Gastrocnemius medialis (tissue), 4 donors: ENCODE measurements around the gene ARHGAP19. TPM values are rescaled to one million over a fixed set of nuclear protein-coding genes. Genes with fewer than 3 reads are reported as not detected.

ENCODE experiments used
- ATAC-seq, 2 donors: fragments of 150-250 bp; one replicate each; pipeline ENCODE4 v1.9.1; 2016
- DNase-seq, 2 donors: peaks; one replicate each; pipeline ENCODE4 v3.0.0-alpha.2; 2019
- H3K27ac ChIP-seq, 4 donors: fragments of 200-600 bp; sonication (generic); 1 replicate in 1 of 4; 2 replicates in 3 of 4; pipeline ENCODE4 v1.5.1; 2016 to 2018; ENCODE audit warnings: mild to moderate bottlenecking in 2 of 4, moderate library complexity in 1 of 4
- H3K27me3 ChIP-seq, 3 donors: fragments of 200-600 bp; sonication (generic) in 2 of 3; 1 replicate in 1 of 3; 2 replicates in 2 of 3; pipeline versions ENCODE4 v1.5.1 to v1.6.0; 2016 to 2019; ENCODE audit warnings: mild to moderate bottlenecking in 1 of 3, moderate library complexity in 1 of 3
- H3K36me3 ChIP-seq, 2 donors: fragments of 200-600 bp; sonication (generic) in 1 of 2; one replicate each; pipeline ENCODE4 v1.5.1; 2017 to 2018
- H3K4me1 ChIP-seq, 2 donors: fragments of 200-600 bp; sonication (generic) in 1 of 2; one replicate each; pipeline ENCODE4 v1.5.1; 2016 to 2017; ENCODE audit warnings: mild to moderate bottlenecking in 2 of 2
- H3K4me3 ChIP-seq, 4 donors: fragments of 200-600 bp; sonication (generic) in 3 of 4; 1 replicate in 1 of 4; 2 replicates in 3 of 4; pipeline ENCODE4 v1.5.1; 2016 to 2019; ENCODE audit warnings: mild to moderate bottlenecking in 2 of 4
- H3K9me3 ChIP-seq, 3 donors: fragments of 200-600 bp; sonication (generic) in 2 of 3; 1 replicate in 1 of 3; 2 replicates in 2 of 3; pipeline ENCODE4 v1.5.1; 2016 to 2019
- CTCF ChIP-seq, 5 experiments: fragments of 450-650 bp in 3 of 5; fragments of 200-600 bp in 2 of 5; sonication (generic) in 2 of 5; IDR thresholded peaks in 4 of 5; conservative IDR thresholded peaks in 1 of 5; 1 replicate in 4 of 5; 2 replicates in 1 of 5; pipeline ENCODE4 v1.5.1; 2016 to 2019; ENCODE audit warnings: antibody characterized with exemption in 5 of 5, mild to moderate bottlenecking in 3 of 5, moderate library complexity in 3 of 5
- POLR2A ChIP-seq, 2 donors: fragments of 450-650 bp; IDR thresholded peaks; one replicate each; pipeline ENCODE4 v1.6.1; 2017; ENCODE audit warnings: antibody characterized with exemption in 2 of 2, mild to moderate bottlenecking in 2 of 2, moderate library complexity in 2 of 2
- in situ Hi-C, 4 donors: fragments of 200-750 bp; cut with MboI; loops; one replicate each; pipeline versions ENCODE4 v1.15.0 to v1.8.0; 2017; ENCODE audit warnings: low sequenced_read_pairs in 4 of 4
- intact Hi-C: fragments of 100-400 bp; cut with DNase I; formaldehyde crosslinking; loops from one replicate; pipeline ENCODE4 v1.15.1; 2023; ENCODE audit warnings: low total_unique reads
- total RNA-seq, 4 donors: library from RNA; depleted of rRNA; stranded (reverse); fragments of >200 nt; gene quantifications; one replicate each; pipeline versions ENCODE4 v1.1.0 to v1.2.3, GENCODE V29; 2016

ARHGAP19 gene
- total RNA-seq, 4 donors from 2014 or later, result 1.7 to 12.3 (median 2.4) TPM

GRCh38 chr10:97333601-97334369 lies 41.3 kb upstream of the ARHGAP19 start:
- intact Hi-C loops, result loop anchor here (1.0 to 10.0 kb wide), 5 partner anchors 14 to 499 kb away; partner anchors contain the start of genes ARHGAP19, FRAT1, LCOR and RRP12
- Histone ChIP-seq H3K36me3 (no peaks in the 10 kb centered on the region), H3K27me3 (no peaks in the 10 kb centered on the region), H3K4me1 (peaks cover 36 to 43% of the 10 kb centered on the region in 2 donors), H3K4me3 (peak overlapping the region; percentile 72 to 100 (median 88)), H3K27ac (peak overlapping the region; percentile 83 to 98 (median 90)), H3K9me3 (no peaks in the 10 kb centered on the region)
- TF ChIP-seq POLR2A (IDR thresholded peaks at IDR 0.05) (no peak), CTCF (IDR thresholded peaks at IDR 0.05 in 4 of 5, conservative IDR thresholded peaks at IDR 0.05 in 1 of 5) (no peak)
- DNase-seq (peak; percentile 13 to 30), ATAC-seq (peak; percentile 20 to 23)
- in situ Hi-C loops, result loop anchor here in 1 of 4 donors (10.0 kb wide), 1 partner anchor 49 kb away; no protein-coding TSS in a partner anchor

- no peak for TF ChIP-seq POLR2A (IDR thresholded peaks at IDR 0.05)
- intact Hi-C loops (loop anchor here (1.0 to 10.0 kb wide), 4 partner anchors 14 to 498 kb away; partner anchors contain the start of genes ARHGAP19, FRAT1 and LCOR), in situ Hi-C loops (loop anchor here in 1 of 4 donors (10.0 kb wide), 1 partner anchor 48 kb away; no protein-coding TSS in a partner anchor)
- Histone ChIP-seq H3K9me3 (no peaks in the 10 kb centered on the region), H3K4me3 (peak overlapping the region; percentile 70 to 95 (median 74)), H3K27me3 (no peaks in the 10 kb centered on the region), H3K36me3 (no peaks in the 10 kb centered on the region), H3K4me1 (peaks cover 36 to 43% of the 10 kb centered on the region in 2 donors), H3K27ac (peak overlapping the region; percentile 82 to 98 (median 90))
- DNase-seq (no peak), ATAC-seq (peak in 1 of 2 donors; percentile 4)
Observed at GRCh38 chr10:97333351-97333600, 40.8 kb upstream of the ARHGAP19 start.

- intact Hi-C loops, result loop anchor here (1.0 to 10.0 kb wide), 4 partner anchors 13 to 498 kb away; partner anchors contain the start of genes ARHGAP19, FRAT1 and LCOR
- peaks cover 36 to 43% of the 10 kb centered on the region in 2 donors for H3K4me1 ChIP-seq
- peak; percentile 54 for ATAC-seq
- no peaks in the 10 kb centered on the region for H3K36me3 ChIP-seq
- H3K9me3 ChIP-seq, result no peaks in the 10 kb centered on the region
- no peak for TF ChIP-seq POLR2A (IDR thresholded peaks at IDR 0.05)
- TF ChIP-seq CTCF (IDR thresholded peaks at IDR 0.05 in 4 of 5, conservative IDR thresholded peaks at IDR 0.05 in 1 of 5), result peak in 2 of 5 experiments; percentile 36 to 41
- in situ Hi-C loops, result loop anchor here in 1 of 4 donors (10.0 kb wide), 1 partner anchor 48 kb away; no protein-coding TSS in a partner anchor
- H3K27ac ChIP-seq, result peak overlapping the region; percentile 82 to 98 (median 90)
- peak overlapping the region; percentile 70 to 95 (median 74) for H3K4me3 ChIP-seq
- H3K27me3 ChIP-seq, result no peaks in the 10 kb centered on the region
- peak; percentile 31 to 59 for DNase-seq
Observed at GRCh38 chr10:97332591-97333350, 40.3 kb upstream of the ARHGAP19 start.

- peaks cover 30% of the 10 kb centered on the region in 2 donors for H3K4me1 ChIP-seq
- no peak for TF ChIP-seq POLR2A (IDR thresholded peaks at IDR 0.05)
- TF ChIP-seq CTCF (IDR thresholded peaks at IDR 0.05 in 4 of 5, conservative IDR thresholded peaks at IDR 0.05 in 1 of 5), result no peak
- H3K27me3 ChIP-seq, result no peaks in the 10 kb centered on the region
- no peaks in the 10 kb centered on the region for H3K36me3 ChIP-seq
- ATAC-seq (no peak), DNase-seq (no peak)
- peak overlapping the region in 3 of 4 donors; percentile 82 to 96 (median 83) for H3K27ac ChIP-seq
- no peaks in the 10 kb centered on the region for H3K9me3 ChIP-seq
- peak overlapping the region in 3 of 4 donors; percentile 70 to 75 (median 72) for H3K4me3 ChIP-seq
- in situ Hi-C loops, result loop anchor here in 1 of 4 donors (10.0 kb wide), 1 partner anchor 46 kb away; no protein-coding TSS in a partner anchor
- intact Hi-C loops, result loop anchor here (5.0 to 10.0 kb wide), 2 partner anchors 39 to 496 kb away; partner anchors contain the start of genes ARHGAP19 and LCOR
Observed at GRCh38 chr10:97331153-97331703, 38.8 kb upstream of the ARHGAP19 start.
